Measurements from ENCODE around the gene MDM2. TPM values are rescaled to one million over a fixed set of nuclear protein-coding genes. Genes with fewer than 3 reads are reported as not detected.

MDM2 gene
- total RNA-seq, 2 experiments from 2014 or later: 143 to 318 TPM

GRCh38 chr12:68814490-68815231 lies 6.7 kb downstream of the MDM2 start:
- ChIA-PET CTCF (ENCODE audit: unreplicated experiment) (no interaction called here), POLR2A (interaction anchor here (0.5 to 1.2 kb wide), 4 partner anchors 13 to 176 kb away, joined by 3 to 4 read pairs (median 4); no protein-coding TSS in a partner anchor)
- Histone ChIP-seq H3K79me2 (ENCODE audit: insufficient read depth, low read depth, low read length) (peaks cover 98% of the 10 kb centered on the region), H3K27ac (ENCODE audit: low read depth, low read length, poor library complexity, severe bottlenecking) (peak overlapping the region; percentile 27), H2AFZ (ENCODE audit: low read length) (no peak overlapping the region), H3K4me3 (ENCODE audit: low read depth, low read length, poor library complexity, severe bottlenecking) (peak overlapping the region; percentile 27), H3K4me2 (ENCODE audit: low read length) (peak overlapping the region; percentile 22), H3K36me3 (ENCODE audit: insufficient read depth, low read length) (peaks cover 95% of the 10 kb centered on the region), H3K4me1 (ENCODE audit: insufficient read depth, low read length, poor library complexity, severe bottlenecking) (peaks cover 56% of the 10 kb centered on the region), H3K9me3 (ENCODE audit: low read length) (no peaks in the 10 kb centered on the region; the same call in 1 of the 2 replicates), H3K9me2 (ENCODE audit: insufficient read depth, low read length) (no peaks in the 10 kb centered on the region), H4K20me1 (ENCODE audit: insufficient read depth, low read length) (peaks cover 34% of the 10 kb centered on the region)
- TF ChIP-seq CTCF (conservative IDR thresholded peaks at IDR 0.05; ENCODE audit: low read length): no peak
- no peak for TF ChIP-seq EZH2phosphoT487 (IDR thresholded peaks at IDR 0.05; ENCODE audit: borderline replicate concordance, low read depth, low read length)
- DNase-seq (ENCODE audit: low spot score): no peak
- intact Hi-C loops (cut with micrococcal nuclease; ENCODE audit: unreplicated experiment): no loop called here
- no TSS peak for BruUV-seq (replicated peaks)

GRCh38 chr12:68815232-68815927 lies 7.4 kb downstream of the MDM2 start:
- ChIA-PET POLR2A (interaction anchor here (0.6 to 1.2 kb wide), 8 partner anchors 9 to 969 kb away, joined by 3 to 7 read pairs (median 4); no protein-coding TSS in a partner anchor), CTCF (ENCODE audit: unreplicated experiment) (interaction anchor here (0.6 kb wide), 1 partner anchor 456 kb away, joined by 3 read pairs; no protein-coding TSS in a partner anchor)
- Histone ChIP-seq H4K20me1 (ENCODE audit: insufficient read depth, low read length) (peaks cover 39% of the 10 kb centered on the region), H3K36me3 (ENCODE audit: insufficient read depth, low read length) (peaks cover 95% of the 10 kb centered on the region), H3K4me1 (ENCODE audit: insufficient read depth, low read length, poor library complexity, severe bottlenecking) (peaks cover 55% of the 10 kb centered on the region), H2AFZ (ENCODE audit: low read length) (no peak overlapping the region), H3K79me2 (ENCODE audit: insufficient read depth, low read depth, low read length) (peaks cover 98% of the 10 kb centered on the region), H3K27ac (ENCODE audit: low read depth, low read length, poor library complexity, severe bottlenecking) (peak overlapping the region; percentile 27), H3K9me3 (ENCODE audit: low read length) (no peaks in the 10 kb centered on the region), H3K4me3 (ENCODE audit: low read depth, low read length, poor library complexity, severe bottlenecking) (no peak overlapping the region), H3K4me2 (ENCODE audit: low read length) (peak overlapping the region; percentile 22), H3K9me2 (ENCODE audit: insufficient read depth, low read length) (no peaks in the 10 kb centered on the region)
- DNase-seq (ENCODE audit: low spot score): no peak
- BruUV-seq (replicated peaks): no TSS peak
- intact Hi-C loops (cut with micrococcal nuclease; ENCODE audit: unreplicated experiment): no loop called here
- TF ChIP-seq EZH2phosphoT487 (IDR thresholded peaks at IDR 0.05; ENCODE audit: borderline replicate concordance, low read depth, low read length) (no peak), CTCF (conservative IDR thresholded peaks at IDR 0.05; ENCODE audit: low read length) (no peak)

All from OCI-LY7 (cell line).